ENCODE results near the gene SOX13. TPM values are rescaled to one million over a fixed set of nuclear protein-coding genes. Genes with fewer than 3 reads are reported as not detected.
A peak's percentile ranks its signal among the peaks of the same experiment; 100 is the strongest.

The SOX13 gene
- total RNA-seq, 2 donors from 2014 or later: 1.9 to 3.9 TPM

DNA sequence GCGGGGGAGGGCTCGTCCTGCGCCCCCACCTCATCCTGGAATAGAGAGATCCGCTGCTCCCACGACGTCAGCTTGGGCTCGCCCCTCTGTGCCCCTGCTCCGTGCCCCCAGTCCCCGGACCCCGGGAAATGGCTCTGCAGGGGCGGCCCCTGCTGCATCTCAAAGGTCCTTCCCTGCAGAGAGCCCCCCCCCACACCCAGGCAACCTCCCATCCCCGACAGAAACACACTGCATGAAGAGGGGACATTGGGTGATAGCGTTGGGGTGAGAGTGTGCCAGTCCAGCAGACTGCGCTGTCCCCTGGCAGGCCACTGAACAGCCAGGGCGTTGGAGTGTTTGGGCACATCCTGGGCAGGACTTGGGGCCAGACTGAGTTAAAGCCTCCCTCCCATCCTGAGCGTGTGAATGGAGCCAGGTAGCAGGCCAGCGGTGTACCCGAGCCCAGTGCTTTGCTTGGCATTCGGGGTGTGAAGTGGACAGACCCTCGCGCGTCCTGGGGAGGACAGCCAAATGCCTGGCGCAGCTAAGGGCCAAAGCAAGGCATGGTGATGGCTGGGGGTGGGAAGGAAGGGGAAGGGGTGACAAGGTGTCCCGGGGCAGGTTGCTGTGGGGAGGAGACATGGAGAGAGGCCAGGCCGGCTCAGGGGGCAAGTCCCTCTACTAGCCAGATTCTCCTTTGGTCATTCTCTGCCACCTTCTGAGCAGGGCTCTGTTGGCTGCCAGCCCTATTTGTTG, 79.6 kb downstream of the SOX13 start:
- H3K27ac Mint-ChIP-seq: no peak overlapping the region
- peak overlapping the region; percentile 72 to 79 for H3K4me3 Mint-ChIP-seq
- no peaks in the 10 kb centered on the region for H3K9me3 Mint-ChIP-seq
- H3K4me1 Mint-ChIP-seq (ENCODE audit: low read depth): no peaks in the 10 kb centered on the region
- DNase-seq (no peak), ATAC-seq (replicated peaks in 1 of 2) (no peak)
- no peaks in the 10 kb centered on the region for H3K36me3 Mint-ChIP-seq (ENCODE audit: insufficient read depth in 2 of 2)
- H3K27me3 Mint-ChIP-seq (ENCODE audit: low read depth): peaks cover 6% of the 10 kb centered on the region

DNA sequence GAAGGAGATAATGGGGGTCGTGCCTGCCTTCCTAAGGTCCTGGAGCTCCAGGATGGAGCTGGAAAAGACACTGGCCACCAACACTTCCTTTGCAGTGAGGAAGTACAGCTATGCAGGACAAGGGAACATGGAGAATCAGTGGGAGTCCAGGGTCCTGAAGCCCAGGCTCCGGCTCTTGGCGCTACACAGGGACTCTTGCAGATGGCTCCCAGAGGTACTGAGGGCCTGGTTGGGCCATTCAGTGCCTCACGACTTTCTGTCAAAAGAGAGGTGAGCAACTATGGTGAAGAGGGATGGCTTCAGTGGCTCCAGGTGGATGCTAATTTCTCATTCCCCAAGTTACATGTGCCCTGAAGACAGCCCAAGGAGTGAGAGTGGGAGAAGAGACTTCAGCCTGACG, 80.8 kb downstream of the SOX13 start:
- Mint-ChIP-seq H3K9me3 (no peaks in the 10 kb centered on the region), H3K27ac (no peak overlapping the region), H3K27me3 (ENCODE audit: low read depth) (peaks cover 6% of the 10 kb centered on the region), H3K4me1 (ENCODE audit: low read depth) (no peaks in the 10 kb centered on the region), H3K4me3 (no peak overlapping the region), H3K36me3 (ENCODE audit: insufficient read depth in 2 of 2) (no peaks in the 10 kb centered on the region)
- ATAC-seq (replicated peaks in 1 of 2) (no peak), DNase-seq (no peak)

DNA sequence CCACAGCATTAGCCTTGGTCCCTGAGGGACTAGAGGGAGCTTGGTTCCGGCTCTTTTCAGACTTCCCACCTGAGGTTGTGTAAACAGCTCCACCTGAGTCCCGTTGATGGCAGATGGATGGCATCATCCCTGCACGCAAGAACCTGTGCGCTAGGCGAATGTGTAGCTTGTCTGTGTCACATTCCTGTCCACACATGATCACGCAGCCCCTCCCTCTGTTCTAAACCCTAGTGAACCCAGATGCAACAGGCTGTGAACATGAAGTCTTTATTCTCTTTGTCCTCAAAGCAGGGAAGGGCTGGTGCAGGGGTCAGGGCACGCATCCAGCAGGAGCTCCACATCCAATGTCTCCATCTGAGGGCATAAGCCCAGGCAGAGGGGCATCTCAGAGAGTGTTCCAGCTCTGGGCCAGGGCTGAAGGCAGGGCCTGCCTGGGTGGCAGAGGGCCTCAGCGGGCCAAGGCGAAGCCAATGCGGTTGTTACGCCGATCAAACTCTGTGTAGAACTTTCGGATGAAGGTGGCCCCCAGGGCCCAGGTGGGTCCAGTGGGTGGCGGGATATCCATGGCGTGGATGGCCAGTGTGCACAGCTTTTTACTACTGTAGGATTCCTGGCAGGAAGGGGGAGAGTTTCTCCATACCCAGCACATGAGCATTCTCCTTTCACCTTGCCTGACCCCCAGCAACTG, 81.8 kb downstream of the SOX13 start:
- no peaks in the 10 kb centered on the region for H3K9me3 Mint-ChIP-seq
- no peak for DNase-seq
- no peak for ATAC-seq (replicated peaks in 1 of 2)
- no peaks in the 10 kb centered on the region for H3K36me3 Mint-ChIP-seq (ENCODE audit: insufficient read depth in 2 of 2)
- no peak overlapping the region for H3K4me3 Mint-ChIP-seq
- H3K27me3 Mint-ChIP-seq (ENCODE audit: low read depth): peaks cover 6% of the 10 kb centered on the region
- no peak overlapping the region for H3K27ac Mint-ChIP-seq
- H3K4me1 Mint-ChIP-seq (ENCODE audit: low read depth): no peaks in the 10 kb centered on the region

DNA sequence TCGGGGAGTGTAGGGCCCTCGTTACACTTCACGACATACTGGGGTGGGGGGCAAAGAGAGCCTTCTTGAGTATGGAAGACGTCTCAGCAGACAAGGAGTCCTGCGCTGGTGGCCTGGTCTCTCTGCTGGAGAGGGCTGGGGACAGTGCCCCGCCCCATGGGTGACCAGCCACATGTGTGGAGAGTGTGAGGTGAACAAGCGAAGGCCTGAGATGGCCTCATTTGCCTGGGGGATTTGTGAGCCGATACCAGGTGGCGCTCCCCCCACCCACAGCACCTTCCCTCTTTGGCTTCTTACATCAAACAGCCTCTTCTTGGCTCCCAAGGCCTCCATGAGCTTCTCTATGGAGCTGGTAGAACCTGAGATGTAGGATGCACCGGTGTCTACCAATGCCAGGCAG, 83.0 kb downstream of the SOX13 start:
- no peaks in the 10 kb centered on the region for H3K9me3 Mint-ChIP-seq
- H3K4me3 Mint-ChIP-seq: no peak overlapping the region
- ATAC-seq (replicated peaks in 1 of 2): no peak
- H3K27me3 Mint-ChIP-seq (ENCODE audit: low read depth): no peaks in the 10 kb centered on the region
- no peaks in the 10 kb centered on the region for H3K36me3 Mint-ChIP-seq (ENCODE audit: insufficient read depth in 2 of 2)
- H3K4me1 Mint-ChIP-seq (ENCODE audit: low read depth): no peaks in the 10 kb centered on the region
- H3K27ac Mint-ChIP-seq: no peak overlapping the region
- DNase-seq: no peak

DNA sequence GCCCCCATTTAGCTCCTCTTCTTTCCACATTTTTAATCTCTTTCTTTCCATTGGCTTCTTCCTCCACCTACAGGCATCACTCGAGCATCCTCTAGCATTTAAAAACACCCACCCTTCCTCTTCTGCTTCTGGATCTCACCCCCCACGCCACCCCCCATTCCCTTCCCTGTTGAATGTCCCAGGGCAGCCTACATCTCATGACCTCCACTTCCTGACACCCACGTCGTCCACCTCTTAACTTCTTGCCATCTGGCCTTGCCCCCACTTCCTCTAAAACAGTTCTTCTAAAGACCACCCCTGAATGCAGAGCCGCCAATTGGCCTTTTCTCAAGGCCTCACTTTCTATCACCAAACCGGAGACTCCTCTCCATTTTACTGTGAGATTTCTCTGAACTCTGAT, 85.0 kb downstream of the SOX13 start:
- Mint-ChIP-seq H3K4me3 (no peak overlapping the region), H3K9me3 (no peaks in the 10 kb centered on the region), H3K27ac (no peak overlapping the region), H3K4me1 (ENCODE audit: low read depth) (no peaks in the 10 kb centered on the region), H3K36me3 (ENCODE audit: insufficient read depth in 2 of 2) (no peaks in the 10 kb centered on the region), H3K27me3 (ENCODE audit: low read depth) (no peaks in the 10 kb centered on the region)
- DNase-seq (no peak), ATAC-seq (replicated peaks in 1 of 2) (no peak)

DNA sequence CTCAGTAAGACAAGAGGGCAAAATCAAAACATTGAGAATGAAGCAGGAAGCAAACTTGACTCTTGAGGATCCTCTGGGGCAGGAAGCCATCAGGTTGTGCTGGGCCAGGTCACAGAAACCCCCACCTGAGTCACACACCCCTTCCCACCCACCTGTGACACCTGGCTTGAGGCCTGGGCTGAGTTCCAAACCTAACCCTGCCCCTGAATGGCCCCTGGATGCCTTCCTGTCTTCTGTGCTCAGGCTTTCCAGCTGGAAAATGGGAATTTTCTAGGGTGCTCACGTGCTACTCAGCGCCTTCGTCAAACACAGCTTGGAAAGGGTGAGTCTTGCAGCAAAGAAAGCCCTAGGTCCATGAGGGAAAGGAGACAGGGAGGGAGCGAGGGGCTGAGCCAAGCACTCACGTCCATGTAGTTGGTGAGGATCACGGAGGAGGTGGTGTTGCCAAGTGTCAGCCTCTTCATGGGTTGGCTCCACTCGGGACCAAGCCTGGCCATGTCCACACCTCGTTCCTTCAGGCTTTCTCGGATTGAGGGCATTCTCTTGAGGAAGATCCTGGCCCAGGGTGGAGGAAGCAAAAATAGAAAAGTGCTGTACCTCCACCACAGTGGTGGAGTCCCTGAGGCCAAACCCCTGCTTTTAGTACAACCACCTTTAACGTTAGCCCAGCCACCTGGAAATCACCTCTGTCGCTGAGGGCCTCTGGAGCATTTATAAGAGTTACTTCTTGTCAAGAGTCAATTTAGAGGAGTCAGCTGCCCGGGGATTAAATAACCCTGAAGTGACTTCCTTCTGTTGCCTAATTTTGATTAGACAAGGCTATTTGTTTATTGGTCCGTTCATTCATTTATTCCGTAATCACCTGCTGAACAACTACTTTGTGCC, 88.9 kb downstream of the SOX13 start:
- ATAC-seq (replicated peaks in 1 of 2) (no peak), DNase-seq (no peak)
- peaks cover 0 to 1% of the 10 kb centered on the region in 2 donors for H3K9me3 Mint-ChIP-seq
- H3K36me3 Mint-ChIP-seq (ENCODE audit: insufficient read depth in 2 of 2): no peaks in the 10 kb centered on the region
- H3K27ac Mint-ChIP-seq: no peak overlapping the region
- H3K27me3 Mint-ChIP-seq (ENCODE audit: low read depth): peaks cover 9% of the 10 kb centered on the region
- no peaks in the 10 kb centered on the region for H3K4me1 Mint-ChIP-seq (ENCODE audit: low read depth)
- no peak overlapping the region for H3K4me3 Mint-ChIP-seq

DNA sequence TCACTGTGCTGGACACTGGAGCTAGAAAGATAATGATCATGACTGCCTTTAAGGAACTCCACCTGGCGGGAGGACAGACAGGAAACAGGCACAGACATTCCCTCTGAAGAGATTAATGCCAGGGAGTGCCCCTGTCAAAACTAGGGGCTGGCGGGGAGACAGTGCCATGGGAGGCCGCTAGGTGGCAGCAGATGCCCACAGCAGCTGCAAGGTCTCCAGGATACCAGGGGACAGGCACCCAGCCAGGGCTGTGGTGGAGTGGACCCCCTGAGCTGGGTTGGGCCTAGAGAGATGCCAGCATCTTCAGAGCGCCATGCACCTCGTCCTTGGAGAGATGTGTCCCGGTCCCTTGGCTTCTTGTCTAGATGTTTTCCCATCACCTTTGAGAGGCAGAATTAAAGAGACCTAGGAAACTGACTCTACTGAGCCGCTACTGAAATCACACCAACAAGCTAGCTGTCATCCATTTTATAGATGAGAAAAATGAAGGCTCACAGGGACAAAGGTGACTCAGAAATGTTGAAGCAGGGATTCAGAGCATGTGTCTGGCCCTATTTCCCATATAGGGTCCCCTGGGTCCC, 89.7 kb downstream of the SOX13 start:
- Mint-ChIP-seq H3K27ac (no peak overlapping the region), H3K27me3 (ENCODE audit: low read depth) (peaks cover 9% of the 10 kb centered on the region), H3K36me3 (ENCODE audit: insufficient read depth in 2 of 2) (peaks cover 0 to 2% of the 10 kb centered on the region in 2 donors), H3K4me1 (ENCODE audit: low read depth) (no peaks in the 10 kb centered on the region), H3K9me3 (peaks cover 0 to 4% of the 10 kb centered on the region in 2 donors), H3K4me3 (no peak overlapping the region)
- DNase-seq (peak; percentile 77 to 84), ATAC-seq (replicated peaks in 1 of 2) (peak; percentile 92 to 93)

DNA sequence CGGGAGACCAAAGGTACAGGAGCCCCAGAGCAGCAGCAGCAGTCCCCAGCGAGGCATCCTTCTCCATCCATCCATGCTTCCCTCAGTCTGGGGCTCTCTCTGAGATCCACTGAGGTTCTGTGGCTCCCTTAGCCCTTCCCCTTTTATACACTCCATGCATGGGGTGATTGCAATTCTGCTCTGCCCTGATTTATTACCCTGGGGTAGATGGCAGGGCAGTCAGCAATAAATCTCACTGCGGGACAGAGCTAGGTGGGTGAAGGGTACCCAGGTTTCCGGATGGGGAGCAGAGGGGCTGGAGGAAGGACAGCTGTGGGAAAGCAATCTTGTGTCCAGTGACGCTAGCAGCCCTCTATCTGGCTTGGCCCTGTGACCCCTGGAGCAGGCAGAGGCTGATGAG, 93.3 kb downstream of the SOX13 start, which contains the start of gene REN:
Gene REN (minus strand): TSS at position 119 of the 400 bp plus-strand sequence. CDS start 44 bp downstream, at position 75.
- ATAC-seq (replicated peaks in 1 of 2) (no peak), DNase-seq (no peak)
- H3K27ac Mint-ChIP-seq: no peak within 1 kb of the TSS
- H3K9me3 Mint-ChIP-seq: peaks cover 3 to 12% of the 10 kb centered on the region in 2 donors
- peaks cover 9% of the 10 kb centered on the region for H3K27me3 Mint-ChIP-seq (ENCODE audit: low read depth)
- no peak within 1 kb of the TSS for H3K4me3 Mint-ChIP-seq
- no peaks in the 10 kb centered on the region for H3K4me1 Mint-ChIP-seq (ENCODE audit: low read depth)
- peaks cover 0 to 7% of the 10 kb centered on the region in 2 donors for H3K36me3 Mint-ChIP-seq (ENCODE audit: insufficient read depth in 2 of 2)

DNA sequence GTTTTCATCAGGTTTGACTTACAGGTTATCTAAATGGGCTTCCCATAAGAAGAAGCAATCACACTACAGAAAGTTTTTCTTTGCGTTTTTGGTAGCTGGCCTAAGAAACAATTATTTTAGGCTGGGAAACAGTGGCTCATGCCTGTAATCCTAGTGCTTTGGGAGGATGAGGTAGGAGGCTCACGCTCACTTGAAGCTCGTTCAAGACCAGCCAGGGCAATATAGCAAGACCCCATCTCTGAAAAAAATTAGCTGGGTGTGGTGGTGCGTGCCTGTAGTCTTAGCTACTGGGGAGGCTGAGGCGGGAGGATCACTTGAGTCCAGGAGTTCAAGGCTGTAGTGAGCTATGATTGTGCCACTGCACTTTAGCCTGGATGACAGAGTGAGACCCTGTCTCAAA, 94.8 kb downstream of the SOX13 start:
- H3K27ac Mint-ChIP-seq: no peak overlapping the region
- H3K27me3 Mint-ChIP-seq (ENCODE audit: low read depth): peaks cover 9% of the 10 kb centered on the region
- H3K4me1 Mint-ChIP-seq (ENCODE audit: low read depth): no peaks in the 10 kb centered on the region
- DNase-seq (no peak), ATAC-seq (replicated peaks in 1 of 2) (no peak)
- H3K4me3 Mint-ChIP-seq: no peak overlapping the region
- H3K36me3 Mint-ChIP-seq (ENCODE audit: insufficient read depth in 2 of 2): peaks cover 1 to 12% of the 10 kb centered on the region in 2 donors
- H3K9me3 Mint-ChIP-seq: peaks cover 5 to 14% of the 10 kb centered on the region in 2 donors

DNA sequence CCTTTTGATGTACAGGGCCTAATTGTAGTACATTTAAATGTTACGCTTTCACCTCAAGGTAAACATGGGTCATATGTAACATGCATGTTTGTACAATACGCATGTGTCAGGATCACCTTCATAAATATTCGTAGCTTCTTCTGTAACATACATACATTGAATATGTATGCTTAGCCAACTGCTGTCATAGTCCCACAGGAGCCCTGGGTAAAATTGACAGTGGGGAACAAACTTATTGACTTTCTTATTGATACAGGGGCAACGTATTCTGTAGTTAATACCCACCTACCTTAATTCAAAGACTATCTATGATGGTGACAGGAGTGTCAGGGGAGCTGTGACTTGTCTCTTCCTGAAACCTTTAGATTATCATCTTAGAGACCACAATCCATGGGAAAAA, 96.9 kb downstream of the SOX13 start:
- Mint-ChIP-seq H3K27ac (no peak overlapping the region), H3K36me3 (ENCODE audit: insufficient read depth in 2 of 2) (peaks cover 1 to 12% of the 10 kb centered on the region in 2 donors), H3K27me3 (ENCODE audit: low read depth) (peaks cover 14% of the 10 kb centered on the region), H3K4me3 (no peak overlapping the region), H3K4me1 (ENCODE audit: low read depth) (no peaks in the 10 kb centered on the region), H3K9me3 (peaks cover 5 to 16% of the 10 kb centered on the region in 2 donors)
- no peak for DNase-seq
- no peak for ATAC-seq (replicated peaks in 1 of 2)

DNA sequence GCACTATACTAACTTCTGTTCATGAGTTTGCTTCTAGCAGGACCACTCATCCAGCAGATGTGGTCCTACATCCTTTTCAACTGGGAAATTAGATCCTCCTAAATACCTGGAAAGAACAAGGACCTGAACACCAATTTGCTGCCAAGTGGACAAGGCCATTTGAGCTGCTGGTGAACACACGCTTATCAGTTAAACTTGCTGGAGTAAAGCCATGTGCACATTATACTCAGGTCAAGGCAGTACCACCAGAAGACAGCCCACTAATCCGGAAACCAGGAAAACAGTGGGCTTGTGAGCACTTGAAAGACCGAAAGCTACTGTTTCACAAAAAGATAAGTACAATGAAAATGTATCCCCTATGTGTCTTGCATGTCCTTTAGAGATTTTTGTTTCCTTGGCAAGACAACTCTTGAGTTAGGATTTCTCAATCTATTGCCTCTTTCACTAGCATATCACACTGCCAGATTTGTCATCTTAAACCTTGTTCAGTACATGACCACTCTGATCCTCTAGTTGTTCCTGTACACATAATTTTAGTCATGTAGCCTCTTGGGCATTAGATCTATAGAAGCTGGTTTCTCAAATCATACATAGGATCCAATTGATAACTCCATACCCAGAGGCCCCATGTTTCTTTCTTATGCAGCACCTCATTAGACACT, 97.7 kb downstream of the SOX13 start:
- peaks cover 5 to 16% of the 10 kb centered on the region in 2 donors for H3K9me3 Mint-ChIP-seq
- DNase-seq: no peak
- no peaks in the 10 kb centered on the region for H3K4me1 Mint-ChIP-seq (ENCODE audit: low read depth)
- peaks cover 1 to 12% of the 10 kb centered on the region in 2 donors for H3K36me3 Mint-ChIP-seq (ENCODE audit: insufficient read depth in 2 of 2)
- H3K4me3 Mint-ChIP-seq: no peak overlapping the region
- H3K27ac Mint-ChIP-seq: no peak overlapping the region
- peaks cover 6% of the 10 kb centered on the region for H3K27me3 Mint-ChIP-seq (ENCODE audit: low read depth)
- no peak for ATAC-seq (replicated peaks in 1 of 2)

DNA sequence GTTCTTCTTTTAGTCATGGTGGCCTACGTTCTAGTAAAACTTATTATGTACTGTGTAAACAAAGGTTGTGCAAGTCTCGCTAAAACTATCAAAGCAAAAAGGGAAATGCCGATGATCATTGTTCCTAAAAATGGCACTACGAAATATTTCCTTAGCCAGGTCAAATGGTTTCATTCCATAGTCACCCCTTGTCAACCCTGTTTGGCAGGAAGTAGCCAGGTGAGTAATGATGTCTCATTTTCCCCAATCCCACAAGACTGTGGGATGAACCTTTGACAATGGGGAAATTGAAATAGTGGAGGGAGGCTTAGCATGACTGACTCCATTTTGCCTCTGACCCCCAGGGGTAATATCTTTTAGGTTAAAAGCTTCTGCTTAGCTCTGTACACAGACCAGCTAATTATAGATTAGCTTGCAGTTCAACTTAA, 98.8 kb downstream of the SOX13 start:
- no peak overlapping the region for H3K4me3 Mint-ChIP-seq
- peaks cover 1 to 12% of the 10 kb centered on the region in 2 donors for H3K36me3 Mint-ChIP-seq (ENCODE audit: insufficient read depth in 2 of 2)
- no peaks in the 10 kb centered on the region for H3K4me1 Mint-ChIP-seq (ENCODE audit: low read depth)
- ATAC-seq (replicated peaks in 1 of 2) (no peak), DNase-seq (no peak)
- no peak overlapping the region for H3K27ac Mint-ChIP-seq
- peaks cover 5 to 14% of the 10 kb centered on the region in 2 donors for H3K9me3 Mint-ChIP-seq
- peaks cover 6% of the 10 kb centered on the region for H3K27me3 Mint-ChIP-seq (ENCODE audit: low read depth)
